Caco-2 (cell line): ENCODE results near the gene NKIRAS1. TPM values are rescaled to one million over a fixed set of nuclear protein-coding genes. Genes with fewer than 3 reads are reported as not detected.

Source experiments
- BruUV-seq: library from RNA; stranded (reverse); fragments of 400-500 nt; replicated peaks from 2 replicates; lab custom pipeline; 2021; lab: Mats Ljungman, UMichigan
- CTCF ChIA-PET: fragments of 300-600 bp; sonication (Branson Sonifier 250); formaldehyde crosslinking; loops from one replicate; lab custom pipeline; 2022; ENCODE audit warnings: antibody characterized with exemption; lab: Charles Lee
- POLR2A ChIA-PET: fragments of 300-600 bp; sonication (Branson Sonifier 250); formaldehyde crosslinking; loops from one replicate; lab custom pipeline; 2022; ENCODE audit warnings: antibody characterized with exemption; lab: Charles Lee
- DNase-seq, 2 experiments: peaks; one replicate each; pipeline versions ENCODE4 v3.0.0 to v3.0.0-alpha.2; 2020 to 2022
- H3K27me3 ChIP-seq: replicated peaks from 2 replicates; pipeline ENCODE4 v1.6.0; 2011; ENCODE audit warnings: low read length; ENCODE audit not compliant: control insufficient read depth, insufficient read depth
- H3K36me3 ChIP-seq: 2 replicates; pipeline ENCODE4 v1.5.1; 2011; ENCODE audit warnings: low read length; ENCODE audit not compliant: control insufficient read depth, insufficient read depth
- H3K4me1 ChIP-seq: fragments of 250-450 bp; sonication (Bioruptor Pico); 2 replicates; pipeline ENCODE4 v1.5.1; 2020; ENCODE audit warnings: mild to moderate bottlenecking
- H3K4me3 ChIP-seq: 2 replicates; pipeline ENCODE4 v1.5.1; 2011; ENCODE audit warnings: low read depth, mild to moderate bottlenecking, control low read depth, low read length
- H3K9me3 ChIP-seq: fragments of 250-450 bp; sonication (Bioruptor Pico); 2 replicates; pipeline ENCODE4 v1.5.1; 2020; ENCODE audit warnings: mild to moderate bottlenecking, moderate library complexity
- H3K27ac Mint-ChIP-seq: one replicate; pipeline ENCODE4 v1.8.0; 2022; ENCODE audit warnings: mixed read lengths; ENCODE audit not compliant: unreplicated experiment
- H3K27me3 Mint-ChIP-seq: one replicate; pipeline ENCODE4 v1.8.0; 2022; ENCODE audit warnings: mixed read lengths; ENCODE audit not compliant: insufficient read depth, unreplicated experiment
- H3K36me3 Mint-ChIP-seq: one replicate; pipeline ENCODE4 v1.8.0; 2022; ENCODE audit warnings: mild to moderate bottlenecking, mixed read lengths; ENCODE audit not compliant: insufficient read depth, unreplicated experiment
- H3K4me1 Mint-ChIP-seq: one replicate; pipeline ENCODE4 v1.8.0; 2022; ENCODE audit warnings: low read depth, mixed read lengths; ENCODE audit not compliant: unreplicated experiment
- H3K4me3 Mint-ChIP-seq: one replicate; pipeline ENCODE4 v1.8.0; 2022; ENCODE audit warnings: mild to moderate bottlenecking, moderate library complexity, mixed read lengths; ENCODE audit not compliant: unreplicated experiment
- H3K9me3 Mint-ChIP-seq: one replicate; pipeline ENCODE4 v1.8.0; 2022; ENCODE audit warnings: mixed read lengths; ENCODE audit not compliant: unreplicated experiment
- CTCF ChIP-seq, 2 experiments: fragments of 200-600 bp in 1 of 2; IDR thresholded peaks; 1 replicate in 1 of 2; 2 replicates in 1 of 2; pipeline versions ENCODE4 v1.5.1 to v1.8.0; 2011 to 2022; ENCODE audit warnings: antibody characterized with exemption in 1 of 2, control low read depth in 1 of 2, inconsistent platforms in 1 of 2, low read depth in 1 of 2, low read length in 1 of 2, mild to moderate bottlenecking in 1 of 2, moderate library complexity in 1 of 2; ENCODE audit not compliant: insufficient read depth in 1 of 2, severe bottlenecking in 1 of 2, unreplicated experiment in 1 of 2
- intact Hi-C: fragments of 100-400 bp; cut with micrococcal nuclease; formaldehyde crosslinking; loops from one replicate; pipeline ENCODE4 v1.10.0; 2022; ENCODE audit not compliant: unreplicated experiment
- total RNA-seq: library from RNA; stranded (reverse); gene quantifications from 2 replicates; pipeline ENCODE4 v1.2.3, GENCODE V29; 2022

Gene NKIRAS1
- total RNA-seq, 1 experiment from 2014 or later = 6.8 TPM

- no peak overlapping the region for H3K27ac Mint-ChIP-seq
- DNase-seq = no peak
- no peaks in the 10 kb centered on the region for H3K4me1 Mint-ChIP-seq
- no peaks in the 10 kb centered on the region for H3K9me3 Mint-ChIP-seq
- Histone ChIP-seq H3K36me3 (peaks cover 2% of the 10 kb centered on the region; the same call in 1 of the 2 replicates), H3K9me3 (no peaks in the 10 kb centered on the region), H3K4me1 (peaks cover 20% of the 10 kb centered on the region), H3K27me3 (no peaks in the 10 kb centered on the region), H3K4me3 (no peak overlapping the region)
- no peak for TF ChIP-seq CTCF (IDR thresholded peaks at IDR 0.05; ENCODE audit: insufficient read depth in 1 of 2, low read depth in 1 of 2, low read length in 1 of 2, severe bottlenecking in 1 of 2, unreplicated experiment in 1 of 2)
- intact Hi-C loops = no loop called here
- peaks cover 53% of the 10 kb centered on the region for H3K36me3 Mint-ChIP-seq
- ChIA-PET CTCF (no interaction called here), POLR2A (interaction anchor here (0.6 kb wide), 1 partner anchor 84 kb away, joined by 3 read pairs; no protein-coding TSS in a partner anchor)
- no peak overlapping the region for H3K4me3 Mint-ChIP-seq
- H3K27me3 Mint-ChIP-seq = no peaks in the 10 kb centered on the region
- BruUV-seq = no TSS peak
These were observed 7.0 kb upstream of the NKIRAS1 start for GRCh38 chr3:23923786-23924185.

- no peak for DNase-seq
- peaks cover 15% of the 10 kb centered on the region for H3K4me1 ChIP-seq
- ChIA-PET CTCF (no interaction called here), POLR2A (interaction anchor here (0.8 kb wide), 1 partner anchor 33 kb away, joined by 4 read pairs; no protein-coding TSS in a partner anchor)
- Mint-ChIP-seq H3K27me3 (no peaks in the 10 kb centered on the region), H3K4me1 (no peaks in the 10 kb centered on the region), H3K27ac (no peak overlapping the region), H3K36me3 (peaks cover 70% of the 10 kb centered on the region), H3K4me3 (no peak overlapping the region), H3K9me3 (no peaks in the 10 kb centered on the region)
- BruUV-seq = no TSS peak
- intact Hi-C loops = no loop called here
- no peak overlapping the region for H3K4me3 ChIP-seq
- peaks cover 2% of the 10 kb centered on the region for H3K36me3 ChIP-seq
- H3K27me3 ChIP-seq = no peaks in the 10 kb centered on the region
- no peak for TF ChIP-seq CTCF (IDR thresholded peaks at IDR 0.05; ENCODE audit: insufficient read depth in 1 of 2, low read depth in 1 of 2, low read length in 1 of 2, severe bottlenecking in 1 of 2, unreplicated experiment in 1 of 2)
- no peaks in the 10 kb centered on the region for H3K9me3 ChIP-seq
These were observed 4.3 kb upstream of the NKIRAS1 start for GRCh38 chr3:23921052-23921511.

GRCh38 chr3:23920151-23920655 is 3.4 kb upstream of the NKIRAS1 start:
- peaks cover 7% of the 10 kb centered on the region for H3K4me1 Mint-ChIP-seq
- H3K9me3 ChIP-seq = no peaks in the 10 kb centered on the region
- peaks cover 70% of the 10 kb centered on the region for H3K36me3 Mint-ChIP-seq
- no peak overlapping the region for H3K27ac Mint-ChIP-seq
- DNase-seq = no peak
- no peaks in the 10 kb centered on the region for H3K27me3 Mint-ChIP-seq
- H3K27me3 ChIP-seq = no peaks in the 10 kb centered on the region
- TF ChIP-seq CTCF (IDR thresholded peaks at IDR 0.05; ENCODE audit: insufficient read depth in 1 of 2, low read depth in 1 of 2, low read length in 1 of 2, severe bottlenecking in 1 of 2, unreplicated experiment in 1 of 2) = no peak
- ChIA-PET CTCF (no interaction called here), POLR2A (no interaction called here)
- no peak overlapping the region for H3K4me3 ChIP-seq
- peaks cover 16% of the 10 kb centered on the region for H3K4me1 ChIP-seq
- BruUV-seq = no TSS peak
- peak overlapping the region; percentile 27 for H3K4me3 Mint-ChIP-seq
- no peaks in the 10 kb centered on the region for H3K9me3 Mint-ChIP-seq
- intact Hi-C loops = no loop called here
- H3K36me3 ChIP-seq = peaks cover 2% of the 10 kb centered on the region
